ENCODE results near the gene KCNK17. TPM values are rescaled to one million over a fixed set of nuclear protein-coding genes. Genes with fewer than 3 reads are reported as not detected.

The KCNK17 gene
- total and polyA plus RNA-seq, 7 donors = 0.04 TPM; not detected in 6

- H3K9me3 ChIP-seq = no peaks in the 10 kb centered on the region
- TF ChIP-seq CTCF (IDR thresholded peaks at IDR 0.05) = no peak
- 71 to 84% (median 80%) methylated on average over 10 to 11 of the region's 11 CpGs for WGBS, 3 donors
- H3K27ac ChIP-seq = no peak within 1 kb of the TSS
- intact Hi-C loops (cut with DNase I) = no loop called here
- no peak within 1 kb of the TSS for H3K4me3 ChIP-seq
- ATAC-seq (no peak), DNase-seq (no peak)
- no peaks in the 10 kb centered on the region for H3K36me3 ChIP-seq (ENCODE audit: insufficient read depth in 1 of 2, low read depth in 1 of 2)
- H3K4me1 ChIP-seq = no peaks in the 10 kb centered on the region
- peaks cover 0 to 2% (median 0%) of the 10 kb centered on the region in 3 donors for H3K27me3 ChIP-seq (ENCODE audit: insufficient read depth in 3 of 3, low read length in 2 of 3)
These were observed 8.2 kb upstream of the KCNK17 start, which contains the start of gene KCNK16 for GRCh38 chr6:39322306-39322850. Gene KCNK16, minus strand, starts transcription at chr6:39322702. Its CDS starts 162 bp downstream, at chr6:39322540.

GRCh38 chr6:39321761-39322160 lies 7.5 kb upstream of the KCNK17 start:
- no peaks in the 10 kb centered on the region for H3K36me3 ChIP-seq (ENCODE audit: insufficient read depth in 1 of 2, low read depth in 1 of 2)
- H3K27me3 ChIP-seq (ENCODE audit: insufficient read depth in 3 of 3, low read length in 2 of 3) = peaks cover 0 to 2% (median 0%) of the 10 kb centered on the region in 3 donors
- no peaks in the 10 kb centered on the region for H3K4me1 ChIP-seq
- no peak overlapping the region for H3K4me3 ChIP-seq
- H3K27ac ChIP-seq = no peak overlapping the region
- 62 to 72% (median 63%) methylated on average over 5 of the region's 5 CpGs for WGBS, 3 donors
- intact Hi-C loops (cut with DNase I) = no loop called here
- no peak for TF ChIP-seq CTCF (IDR thresholded peaks at IDR 0.05)
- no peaks in the 10 kb centered on the region for H3K9me3 ChIP-seq
- ATAC-seq (no peak), DNase-seq (no peak)

GRCh38 chr6:39320363-39320984 lies 6.3 kb upstream of the KCNK17 start:
- Histone ChIP-seq H3K4me3 (no peak overlapping the region), H3K4me1 (no peaks in the 10 kb centered on the region), H3K9me3 (no peaks in the 10 kb centered on the region), H3K36me3 (ENCODE audit: insufficient read depth in 1 of 2, low read depth in 1 of 2) (no peaks in the 10 kb centered on the region), H3K27ac (no peak overlapping the region), H3K27me3 (ENCODE audit: insufficient read depth in 3 of 3, low read length in 2 of 3) (peaks cover 0 to 9% (median 0%) of the 10 kb centered on the region in 3 donors)
- DNase-seq (no peak), ATAC-seq (no peak)
- 67 to 81% (median 71%) methylated on average over 10 of the region's 10 CpGs for WGBS, 3 donors
- intact Hi-C loops (cut with DNase I) = no loop called here
- no peak for TF ChIP-seq CTCF (IDR thresholded peaks at IDR 0.05)

- 71 to 76% (median 74%) methylated on average over 13 of the region's 13 CpGs for WGBS, 3 donors
- intact Hi-C loops (cut with DNase I) = no loop called here
- no peaks in the 10 kb centered on the region for H3K9me3 ChIP-seq
- no peak overlapping the region for H3K4me3 ChIP-seq
- ATAC-seq (no peak), DNase-seq (no peak)
- no peak for TF ChIP-seq CTCF (IDR thresholded peaks at IDR 0.05)
- H3K27ac ChIP-seq = no peak overlapping the region
- H3K27me3 ChIP-seq (ENCODE audit: insufficient read depth in 3 of 3, low read length in 2 of 3) = peaks cover 0 to 10% (median 0%) of the 10 kb centered on the region in 3 donors
- no peaks in the 10 kb centered on the region for H3K4me1 ChIP-seq
- no peaks in the 10 kb centered on the region for H3K36me3 ChIP-seq (ENCODE audit: insufficient read depth in 1 of 2, low read depth in 1 of 2)
These were observed 5.6 kb upstream of the KCNK17 start for GRCh38 chr6:39319621-39320362.
